Measurements from ENCODE around the gene LSAMP. TPM values are rescaled to one million over a fixed set of nuclear protein-coding genes. Genes with fewer than 3 reads are reported as not detected.

LSAMP gene
- total RNA-seq, 4 donors from 2014 or later, result 4.3 to 5.2 (median 5.0) TPM

GRCh38 chr3:115928376-115928775 lies 516.9 kb downstream of the LSAMP start:
- H3K4me3 ChIP-seq, result no peak overlapping the region
- TF ChIP-seq POLR2AphosphoS5 (IDR thresholded peaks at IDR 0.05), result no peak
- TF ChIP-seq EP300 (IDR thresholded peaks at IDR 0.05), result no peak
- no peak for TF ChIP-seq CTCF (IDR thresholded peaks at IDR 0.05)
- no peak for TF ChIP-seq POLR2A (IDR thresholded peaks at IDR 0.05)
- WGBS, result 83% methylated on average over 1 of the region's 1 CpG
- no peaks in the 10 kb centered on the region for H3K9me3 ChIP-seq
- H3K36me3 ChIP-seq, result no peaks in the 10 kb centered on the region
- no peaks in the 10 kb centered on the region for H3K4me1 ChIP-seq
- H3K27me3 ChIP-seq, result no peaks in the 10 kb centered on the region
- DNase-seq (ENCODE audit: low spot score in 2 of 2), result no peak
- H3K27ac ChIP-seq, result no peak overlapping the region

GRCh38 chr3:115927197-115927596 lies 518.1 kb downstream of the LSAMP start:
- Histone ChIP-seq H3K36me3 (no peaks in the 10 kb centered on the region), H3K4me1 (no peaks in the 10 kb centered on the region), H3K4me3 (no peak overlapping the region), H3K9me3 (no peaks in the 10 kb centered on the region), H3K27ac (no peak overlapping the region), H3K27me3 (no peaks in the 10 kb centered on the region)
- TF ChIP-seq POLR2A (IDR thresholded peaks at IDR 0.05) (no peak), CTCF (IDR thresholded peaks at IDR 0.05) (no peak), POLR2AphosphoS5 (IDR thresholded peaks at IDR 0.05) (no peak), EP300 (IDR thresholded peaks at IDR 0.05) (no peak)
- no peak for DNase-seq (ENCODE audit: low spot score in 2 of 2)

GRCh38 chr3:115922681-115923347 lies 522.5 kb downstream of the LSAMP start:
- Histone ChIP-seq H3K27me3 (no peaks in the 10 kb centered on the region), H3K4me3 (no peak overlapping the region), H3K36me3 (no peaks in the 10 kb centered on the region), H3K4me1 (no peaks in the 10 kb centered on the region), H3K9me3 (no peaks in the 10 kb centered on the region), H3K27ac (no peak overlapping the region)
- TF ChIP-seq EP300 (IDR thresholded peaks at IDR 0.05), result no peak
- TF ChIP-seq POLR2AphosphoS5 (IDR thresholded peaks at IDR 0.05), result no peak
- no peak for TF ChIP-seq CTCF (IDR thresholded peaks at IDR 0.05)
- TF ChIP-seq POLR2A (IDR thresholded peaks at IDR 0.05), result no peak
- no peak for DNase-seq (ENCODE audit: low spot score in 2 of 2)
- WGBS, result 92% methylated on average over 1 of the region's 1 CpG

GRCh38 chr3:115921711-115922110 lies 523.6 kb downstream of the LSAMP start:
- H3K36me3 ChIP-seq, result no peaks in the 10 kb centered on the region
- H3K27ac ChIP-seq, result no peak overlapping the region
- no peaks in the 10 kb centered on the region for H3K4me1 ChIP-seq
- no peak for DNase-seq (ENCODE audit: low spot score in 2 of 2)
- TF ChIP-seq POLR2AphosphoS5 (IDR thresholded peaks at IDR 0.05) (no peak), POLR2A (IDR thresholded peaks at IDR 0.05) (no peak), EP300 (IDR thresholded peaks at IDR 0.05) (no peak), CTCF (IDR thresholded peaks at IDR 0.05) (no peak)
- H3K9me3 ChIP-seq, result no peaks in the 10 kb centered on the region
- no peak overlapping the region for H3K4me3 ChIP-seq
- H3K27me3 ChIP-seq, result no peaks in the 10 kb centered on the region

GRCh38 chr3:115918900-115919299 lies 526.4 kb downstream of the LSAMP start:
- no peaks in the 10 kb centered on the region for H3K4me1 ChIP-seq
- TF ChIP-seq POLR2AphosphoS5 (IDR thresholded peaks at IDR 0.05), result no peak
- TF ChIP-seq EP300 (IDR thresholded peaks at IDR 0.05), result no peak
- no peak for TF ChIP-seq CTCF (IDR thresholded peaks at IDR 0.05)
- no peak for TF ChIP-seq POLR2A (IDR thresholded peaks at IDR 0.05)
- H3K36me3 ChIP-seq, result no peaks in the 10 kb centered on the region
- DNase-seq (ENCODE audit: low spot score in 2 of 2), result no peak
- no peak overlapping the region for H3K27ac ChIP-seq
- no peaks in the 10 kb centered on the region for H3K27me3 ChIP-seq
- WGBS, result 61% methylated on average over 2 of the region's 2 CpGs
- H3K9me3 ChIP-seq, result no peaks in the 10 kb centered on the region
- H3K4me3 ChIP-seq, result no peak overlapping the region
